Mesendoderm (in vitro differentiated cells): ENCODE measurements around the gene RABL6.
"Not testable (repeated sequence)": the region's sequence is repeated elsewhere in the genome, so short reads cannot be mapped to it uniquely, and the experiment has no call there.

Experiments used
- DNase-seq: peaks from one replicate; pipeline ENCODE4 v3.0.0; 2013
- H2AK5ac ChIP-seq: 2 replicates; pipeline ENCODE4 v1.6.1; 2013; ENCODE audit warnings: low read length, inconsistent platforms
- H2BK120ac ChIP-seq: 2 replicates; pipeline ENCODE4 v1.6.1; 2013; ENCODE audit warnings: low read depth, mild to moderate bottlenecking, low read length, moderate library complexity, mixed read lengths
- H2BK15ac ChIP-seq: replicated peaks from 2 replicates; pipeline ENCODE4 v1.6.1; 2013; ENCODE audit warnings: low read depth, mild to moderate bottlenecking, moderate library complexity
- H2BK5ac ChIP-seq: 2 replicates; pipeline ENCODE4 v1.6.1; 2013; ENCODE audit warnings: low read length, inconsistent platforms
- H3K18ac ChIP-seq: 2 replicates; pipeline ENCODE4 v1.6.1; 2013; ENCODE audit warnings: mild to moderate bottlenecking, low read length, mixed read lengths
- H3K23ac ChIP-seq: one replicate; pipeline ENCODE4 v1.6.1; 2013; ENCODE audit warnings: low read length
- H3K27ac ChIP-seq: 2 replicates; pipeline ENCODE4 v1.5.1; 2013; ENCODE audit warnings: low read depth, mild to moderate bottlenecking, inconsistent platforms, low read length, moderate library complexity
- H3K27me3 ChIP-seq: 2 replicates; pipeline ENCODE4 v1.6.1; 2013; ENCODE audit warnings: low read length, control low read depth, mild to moderate bottlenecking, inconsistent platforms; ENCODE audit not compliant: insufficient read depth, poor library complexity
- H3K36me3 ChIP-seq: 2 replicates; pipeline ENCODE4 v1.6.1; 2013; ENCODE audit warnings: low read length, inconsistent platforms; ENCODE audit not compliant: control insufficient read depth, insufficient read depth
- H3K4ac ChIP-seq: one replicate; pipeline ENCODE4 v1.6.1; 2013; ENCODE audit warnings: low read depth, mild to moderate bottlenecking, low read length, moderate library complexity
- H3K4me1 ChIP-seq: 2 replicates; pipeline ENCODE4 v1.6.1; 2013; ENCODE audit warnings: low read depth, low read length, inconsistent platforms; ENCODE audit not compliant: control insufficient read depth
- H3K4me2 ChIP-seq: 2 replicates; pipeline ENCODE4 v1.6.1; 2013; ENCODE audit warnings: low read length
- H3K4me3 ChIP-seq: 2 replicates; pipeline ENCODE4 v1.5.1; 2013; ENCODE audit warnings: mild to moderate bottlenecking, low read length
- H3K56ac ChIP-seq: one replicate; pipeline ENCODE4 v1.6.1; 2013; ENCODE audit warnings: low read length
- H3K79me1 ChIP-seq: 2 replicates; pipeline ENCODE4 v1.6.1; 2013; ENCODE audit warnings: low read length, inconsistent platforms
- H3K79me2 ChIP-seq: 2 replicates; pipeline ENCODE4 v1.6.1; 2013; ENCODE audit warnings: mild to moderate bottlenecking, low read length; ENCODE audit not compliant: control insufficient read depth, insufficient read depth
- H3K9ac ChIP-seq: 2 replicates; pipeline ENCODE4 v1.6.1; 2013; ENCODE audit warnings: low read length, inconsistent platforms
- H4K5ac ChIP-seq: one replicate; pipeline ENCODE4 v1.6.1; 2013; ENCODE audit warnings: low read length
- H4K8ac ChIP-seq: one replicate; pipeline ENCODE4 v1.6.1; 2013; ENCODE audit warnings: low read depth, mild to moderate bottlenecking, control low read depth, low read length, moderate library complexity
- WGBS: extraction: QIAGEN DNeasy Blood & Tissue Kit; methylation state at CpG from one replicate; pipeline ENCODE4 v1.1.7; 2013; ENCODE audit warnings: low lambda C conversion rate, missing lambda C conversion rate; ENCODE audit not compliant: insufficient coverage; ENCODE audit errors: extremely low coverage; 5-methylcytosine and 5-hydroxymethylcytosine counted together

Gene RABL6

GRCh38 chr9:136867480-136867879, 59.7 kb downstream of the RABL6 start:
- Histone ChIP-seq H3K79me1 (peaks cover 14% of the 10 kb centered on the region), H3K79me2 (peaks cover 10% of the 10 kb centered on the region), H3K27me3 (no peaks in the 10 kb centered on the region), H3K4ac (no peak overlapping the region), H3K4me2 (no peak overlapping the region), H3K18ac (no peak overlapping the region), H4K5ac (no peak overlapping the region), H3K9ac (no peak overlapping the region), H3K23ac (no peak overlapping the region), H2BK120ac (no peak overlapping the region), H2BK15ac (no peak overlapping the region), H3K36me3 (peaks cover 8% of the 10 kb centered on the region), H4K8ac (no peak overlapping the region), H3K56ac (no peak overlapping the region), H2AK5ac (no peak overlapping the region), H3K4me3 (no peak overlapping the region), H2BK5ac (no peak overlapping the region), H3K27ac (no peak overlapping the region), H3K4me1 (peaks cover 4% of the 10 kb centered on the region)
- WGBS, result no CpG with 5 or more reads among the region's 18 CpGs
- DNase-seq, result no peak

DNA sequence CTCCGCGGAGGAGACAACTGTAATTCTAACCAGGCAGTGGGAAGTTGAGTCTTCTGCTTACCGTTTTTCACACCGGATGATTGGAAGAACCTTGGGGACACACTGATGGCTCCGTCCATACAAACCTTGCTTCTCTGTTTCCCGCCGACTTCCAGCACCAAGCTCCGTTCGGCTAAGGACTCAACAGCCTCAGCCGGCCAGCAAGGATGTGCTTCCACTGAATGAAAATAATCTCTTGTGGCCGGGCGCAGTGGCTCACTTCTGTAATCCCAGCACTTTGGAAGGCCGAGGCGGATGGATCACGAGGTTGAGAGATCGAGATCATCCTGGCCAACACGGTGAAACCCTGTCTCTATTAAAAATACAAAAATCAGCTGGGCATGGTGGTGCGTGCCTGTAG, 60.2 kb downstream of the RABL6 start:
- WGBS, result no CpG with 5 or more reads among the region's 18 CpGs
- no peak overlapping the region for H4K5ac ChIP-seq
- H3K79me2 ChIP-seq, result peaks cover 10% of the 10 kb centered on the region
- no peak overlapping the region for H3K4ac ChIP-seq
- peaks cover 14% of the 10 kb centered on the region for H3K79me1 ChIP-seq
- no peak overlapping the region for H4K8ac ChIP-seq
- no peak overlapping the region for H3K23ac ChIP-seq
- H3K4me3 ChIP-seq, result no peak overlapping the region
- peaks cover 4% of the 10 kb centered on the region for H3K4me1 ChIP-seq
- H3K18ac ChIP-seq, result no peak overlapping the region
- no peak overlapping the region for H2BK15ac ChIP-seq
- H2BK5ac ChIP-seq, result no peak overlapping the region
- no peak overlapping the region for H3K56ac ChIP-seq
- no peak overlapping the region for H3K9ac ChIP-seq
- no peak overlapping the region for H3K27ac ChIP-seq
- H3K4me2 ChIP-seq, result no peak overlapping the region
- no peak overlapping the region for H2AK5ac ChIP-seq
- no peak for DNase-seq
- H3K27me3 ChIP-seq, result no peaks in the 10 kb centered on the region
- no peak overlapping the region for H2BK120ac ChIP-seq
- H3K36me3 ChIP-seq, result peaks cover 5% of the 10 kb centered on the region

- Histone ChIP-seq H3K4me2 (no peak overlapping the region), H3K4me3 (no peak overlapping the region), H3K9ac (no peak overlapping the region), H2BK5ac (no peak overlapping the region), H4K8ac (no peak overlapping the region), H2BK15ac (no peak overlapping the region), H3K36me3 (no peaks in the 10 kb centered on the region), H3K27me3 (no peaks in the 10 kb centered on the region), H3K23ac (no peak overlapping the region), H3K79me2 (peaks cover 10% of the 10 kb centered on the region), H3K27ac (no peak overlapping the region), H3K79me1 (peaks cover 12% of the 10 kb centered on the region), H4K5ac (no peak overlapping the region), H3K18ac (no peak overlapping the region), H3K4ac (no peak overlapping the region), H3K4me1 (peaks cover 4% of the 10 kb centered on the region), H3K56ac (no peak overlapping the region), H2BK120ac (no peak overlapping the region), H2AK5ac (no peak overlapping the region)
- DNase-seq, result no peak
- WGBS, result no CpG with 5 or more reads among the region's 11 CpGs
These were observed 60.9 kb downstream of the RABL6 start for GRCh38 chr9:136868644-136869043.

DNA sequence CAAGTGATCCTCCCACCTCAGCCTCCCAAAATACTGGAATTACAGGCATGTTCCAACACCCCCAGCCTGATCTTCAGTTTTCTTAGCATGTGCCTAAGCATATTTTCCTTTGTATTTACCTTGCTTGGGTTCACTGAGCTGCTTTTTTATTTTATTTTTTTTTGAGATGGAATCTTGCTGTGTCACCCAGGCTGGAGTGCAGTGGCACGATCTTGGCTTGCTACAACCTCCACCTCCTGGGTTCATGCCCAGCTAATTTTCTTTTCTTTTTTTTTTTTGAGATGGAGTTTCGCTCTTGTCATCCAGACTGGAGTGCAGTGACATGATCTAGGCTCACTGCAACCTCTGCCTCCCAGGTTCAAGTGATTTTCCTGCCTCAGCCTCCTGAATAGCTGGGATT, 61.9 kb downstream of the RABL6 start:
- not testable (repeated sequence) for H3K27ac ChIP-seq, H2BK15ac ChIP-seq, H2BK120ac ChIP-seq, H4K8ac ChIP-seq, H3K4me1 ChIP-seq, H3K4ac ChIP-seq, DNase-seq, H3K9ac ChIP-seq, H3K79me1 ChIP-seq, H4K5ac ChIP-seq, H3K56ac ChIP-seq, H3K23ac ChIP-seq, H2AK5ac ChIP-seq, H3K4me2 ChIP-seq, H3K18ac ChIP-seq, H3K4me3 ChIP-seq, H3K79me2 ChIP-seq, H2BK5ac ChIP-seq, H3K36me3 ChIP-seq, H3K27me3 ChIP-seq
- WGBS, result no CpG with 5 or more reads among the region's 2 CpGs

- no peak overlapping the region for H2BK120ac ChIP-seq
- H3K18ac ChIP-seq, result no peak overlapping the region
- H3K79me1 ChIP-seq, result no peaks in the 10 kb centered on the region
- no peak overlapping the region for H3K4ac ChIP-seq
- no peak overlapping the region for H3K56ac ChIP-seq
- WGBS, result no CpG with 5 or more reads among the region's 6 CpGs
- no peaks in the 10 kb centered on the region for H3K27me3 ChIP-seq
- no peak overlapping the region for H3K23ac ChIP-seq
- DNase-seq, result no peak
- no peak overlapping the region for H2BK5ac ChIP-seq
- H3K27ac ChIP-seq, result no peak overlapping the region
- H2BK15ac ChIP-seq, result no peak overlapping the region
- no peak overlapping the region for H3K4me3 ChIP-seq
- H4K8ac ChIP-seq, result no peak overlapping the region
- H2AK5ac ChIP-seq, result no peak overlapping the region
- no peak overlapping the region for H3K4me2 ChIP-seq
- no peak overlapping the region for H4K5ac ChIP-seq
- no peaks in the 10 kb centered on the region for H3K36me3 ChIP-seq
- no peaks in the 10 kb centered on the region for H3K79me2 ChIP-seq
- H3K9ac ChIP-seq, result no peak overlapping the region
- H3K4me1 ChIP-seq, result no peaks in the 10 kb centered on the region
These were observed 67.4 kb downstream of the RABL6 start for GRCh38 chr9:136875155-136875554.

DNA sequence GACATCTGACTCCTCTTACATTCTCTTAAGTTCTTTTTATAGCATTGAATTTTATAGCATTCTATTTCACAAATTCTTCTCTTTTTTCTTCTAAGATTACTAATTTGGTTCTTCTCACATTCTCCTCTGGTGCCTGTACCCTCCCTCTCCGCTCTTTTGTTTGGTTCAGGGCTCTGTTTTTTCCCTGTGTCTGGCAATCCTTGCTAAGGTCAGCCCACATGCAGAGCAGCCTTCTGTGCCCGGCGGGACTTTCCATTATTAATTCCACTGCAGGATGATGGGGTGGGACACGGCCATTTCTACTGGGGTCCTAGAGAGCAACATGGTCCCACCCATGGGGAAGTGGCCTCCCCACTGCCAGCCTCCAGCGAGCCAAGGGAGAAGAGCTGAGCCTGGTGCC, 68.7 kb downstream of the RABL6 start:
- Histone ChIP-seq H3K79me2 (no peaks in the 10 kb centered on the region), H3K56ac (no peak overlapping the region), H3K18ac (no peak overlapping the region), H3K4me1 (no peaks in the 10 kb centered on the region), H3K4me2 (no peak overlapping the region), H2AK5ac (no peak overlapping the region), H3K4me3 (no peak overlapping the region), H4K5ac (no peak overlapping the region), H3K27me3 (no peaks in the 10 kb centered on the region), H3K23ac (no peak overlapping the region), H4K8ac (no peak overlapping the region), H2BK5ac (no peak overlapping the region), H2BK120ac (no peak overlapping the region), H2BK15ac (no peak overlapping the region), H3K27ac (no peak overlapping the region), H3K9ac (no peak overlapping the region), H3K4ac (no peak overlapping the region), H3K36me3 (no peaks in the 10 kb centered on the region), H3K79me1 (no peaks in the 10 kb centered on the region)
- no peak for DNase-seq
- no CpG with 5 or more reads among the region's 5 CpGs for WGBS
